AG09309 (cell line): ENCODE results near the gene CLEC10A.

ENCODE experiments used
- DNase-seq: peaks from one replicate; pipeline ENCODE4 v3.0.0-alpha.2; 2010; ENCODE audit warnings: low read depth
- H3K4me3 ChIP-seq: 2 replicates; pipeline ENCODE4 v1.5.1; 2011; ENCODE audit warnings: mild to moderate bottlenecking, low read depth, low read length, moderate library complexity; ENCODE audit not compliant: control insufficient read depth
- CTCF ChIP-seq: IDR thresholded peaks from 2 replicates; pipeline ENCODE4 v1.5.1; 2011; ENCODE audit warnings: mild to moderate bottlenecking, low read depth, low read length, inconsistent platforms; ENCODE audit not compliant: insufficient read depth, control insufficient read depth; ENCODE audit errors: missing control alignments

Gene CLEC10A

GRCh38 chr17:7045492-7046126 lies 34.4 kb downstream of the CLEC10A start:
- TF ChIP-seq CTCF, result peak; percentile 63
- no peak overlapping the region for H3K4me3 ChIP-seq
- DNase-seq, result no peak

GRCh38 chr17:7043497-7044198 lies 36.4 kb downstream of the CLEC10A start, which contains the start of gene SLC16A11:
Gene SLC16A11, minus strand, starts transcription at chr17:7044092. Its CDS starts 579 bp downstream, at chr17:7043513.
- H3K4me3 ChIP-seq, result peak within 1 kb of the TSS; percentile 50
- DNase-seq, result no peak
- no peak for TF ChIP-seq CTCF

DNA sequence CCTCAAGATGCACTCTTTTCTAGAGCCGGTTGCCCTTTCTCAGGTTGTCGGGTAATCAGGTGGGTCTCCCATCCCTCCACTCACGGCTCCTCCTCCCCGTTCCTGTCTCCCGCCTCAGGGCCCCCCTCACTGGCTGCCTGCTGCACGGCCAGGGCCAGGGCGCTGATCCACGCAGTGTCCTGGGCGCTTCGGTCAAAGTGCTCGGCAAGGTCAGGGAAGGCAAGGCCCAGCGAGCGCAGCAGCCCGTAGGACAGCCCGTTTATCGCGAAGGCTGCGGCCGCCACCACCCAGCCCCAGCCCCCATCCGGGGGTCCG lies 36.9 kb downstream of the CLEC10A start:
- H3K4me3 ChIP-seq, result peak overlapping the region; percentile 50
- TF ChIP-seq CTCF, result no peak
- DNase-seq, result no peak

DNA sequence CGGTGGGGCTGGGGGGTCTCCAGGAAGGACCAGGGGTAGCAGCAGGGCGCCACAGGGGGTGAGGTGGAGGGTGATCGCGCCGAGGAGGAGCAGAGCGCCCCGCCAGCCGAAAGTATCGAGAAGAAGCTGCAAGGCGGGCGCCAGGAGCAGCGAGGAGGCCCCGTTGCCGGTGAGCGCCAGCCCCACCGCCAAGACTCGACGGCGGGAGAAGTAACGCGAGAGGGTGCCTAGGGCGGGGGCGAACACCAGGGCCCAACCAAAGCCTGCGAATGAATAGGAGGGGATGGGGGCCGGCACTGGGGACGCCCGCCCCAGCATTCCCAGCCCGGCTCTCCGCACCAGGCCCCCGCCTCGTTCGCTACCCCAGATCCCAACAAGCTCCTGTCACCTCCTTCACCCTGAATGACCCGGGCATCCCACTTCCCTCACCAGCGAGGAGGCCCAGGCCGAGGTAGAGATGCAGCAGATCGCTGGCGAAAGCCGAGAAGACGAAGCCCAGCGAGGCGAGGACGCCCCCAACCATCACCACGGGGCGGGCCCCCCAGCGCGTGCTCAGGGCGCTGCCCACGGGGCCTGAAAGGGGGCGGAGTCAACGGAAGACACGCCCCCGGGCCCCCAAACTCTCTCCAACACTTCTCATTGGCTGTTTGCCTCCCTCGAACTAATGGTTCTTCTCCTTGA lies 37.4 kb downstream of the CLEC10A start:
- no peak for TF ChIP-seq CTCF
- no peak for DNase-seq
- H3K4me3 ChIP-seq, result peak overlapping the region; percentile 50

- no peak for TF ChIP-seq CTCF
- no peak overlapping the region for H3K4me3 ChIP-seq
These were observed 38.2 kb downstream of the CLEC10A start for GRCh38 chr17:7041607-7042500.

GRCh38 chr17:7039832-7040231 lies 40.2 kb downstream of the CLEC10A start:
- TF ChIP-seq CTCF, result no peak

More at GRCh38 chr17:7041607-7042500, 38.2 kb downstream of the CLEC10A start:
- DNase-seq, result no peak

More at GRCh38 chr17:7039832-7040231, 40.2 kb downstream of the CLEC10A start:
- no peak overlapping the region for H3K4me3 ChIP-seq
- DNase-seq, result no peak
